AG09319 (cell line): ENCODE measurements around the gene CCL19.
A peak's percentile ranks its signal among the peaks of the same experiment; 100 is the strongest.

Experiments used
- DNase-seq: peaks from one replicate; pipeline ENCODE4 v3.0.0-alpha.2; 2010; ENCODE audit warnings: low read depth; ENCODE audit errors: extremely low read depth
- CTCF ChIP-seq: IDR thresholded peaks from 2 replicates; pipeline ENCODE4 v1.5.1; 2011; ENCODE audit warnings: low read depth, mild to moderate bottlenecking, inconsistent platforms, low read length, moderate library complexity

CCL19 gene

GRCh38 chr9:34669809-34670562 lies 21.1 kb downstream of the CCL19 start:
- no peak for TF ChIP-seq CTCF
- no peak for DNase-seq

GRCh38 chr9:34665381-34666250 lies 25.5 kb downstream of the CCL19 start:
- DNase-seq = peak; percentile 91
- TF ChIP-seq CTCF = no peak

DNA sequence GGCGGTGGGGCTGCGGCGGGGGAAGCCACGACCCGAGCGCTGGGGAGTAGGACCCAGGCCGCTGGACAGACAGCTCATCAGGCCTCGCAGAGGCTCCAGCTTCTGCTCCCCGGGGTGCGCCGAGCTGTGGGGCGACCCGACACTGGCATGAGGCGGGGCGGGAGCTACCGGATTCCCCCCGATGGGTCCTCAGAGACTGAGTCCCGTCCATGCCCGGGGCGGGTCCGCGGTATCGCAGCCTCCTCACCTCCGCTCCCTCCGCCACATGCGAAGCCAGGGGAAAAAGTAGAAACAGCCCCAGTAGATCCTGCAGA lies 26.1 kb downstream of the CCL19 start:
- no peak for DNase-seq
- no peak for TF ChIP-seq CTCF

DNA sequence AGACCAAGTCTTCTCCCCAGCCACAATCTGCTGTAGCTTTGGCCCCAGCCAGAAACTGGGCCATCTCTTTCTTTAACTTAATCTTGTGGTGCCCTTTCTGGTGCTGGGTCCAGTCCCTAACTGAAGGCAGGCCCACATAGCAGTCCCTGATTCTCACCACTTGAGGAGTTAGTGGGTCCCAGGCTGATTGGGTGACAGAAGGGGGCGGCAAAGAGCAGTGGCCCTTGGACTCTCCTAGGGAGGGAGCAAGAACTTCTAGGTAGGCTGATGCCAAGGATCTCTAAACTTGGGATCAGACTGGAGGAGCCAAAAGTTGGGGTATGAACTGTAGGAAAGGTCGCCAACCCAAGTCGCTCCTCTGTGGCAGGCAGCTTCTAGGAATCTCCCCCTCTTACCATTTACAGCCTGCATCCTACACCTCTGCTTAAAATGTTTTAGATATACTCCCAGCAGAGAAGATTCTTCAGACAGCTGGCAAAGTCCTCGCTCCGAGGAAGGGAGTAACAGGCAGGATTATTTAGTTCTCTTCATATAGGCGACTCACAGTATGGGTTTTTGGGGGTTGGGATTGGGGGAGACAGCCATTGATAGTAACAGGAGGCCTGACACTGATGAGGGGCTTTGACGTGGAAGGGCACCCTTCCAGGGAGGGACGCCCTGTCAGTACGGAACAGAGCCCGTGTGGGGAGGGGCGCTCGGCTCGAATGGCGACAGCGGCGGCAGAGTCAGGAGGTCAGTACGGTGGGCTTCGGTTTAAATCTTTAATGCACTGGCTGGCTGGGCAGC lies 26.6 kb downstream of the CCL19 start:
- DNase-seq = peak; percentile 44
- TF ChIP-seq CTCF = peak; percentile 98

DNA sequence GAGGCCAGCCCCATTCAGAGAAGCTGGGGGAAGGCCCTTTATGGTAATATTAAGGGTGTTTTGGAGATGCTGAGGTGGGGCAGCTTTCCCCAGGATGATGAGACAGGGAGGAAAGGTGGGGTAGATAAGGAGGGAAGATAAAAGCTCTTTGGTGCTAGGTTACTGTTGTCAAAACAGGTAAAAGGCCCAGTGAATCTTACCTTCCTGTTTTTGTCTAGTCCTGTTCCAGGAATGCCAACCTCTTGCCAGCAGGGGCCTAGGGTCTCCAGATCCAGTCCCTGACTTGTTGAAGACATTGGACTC lies 27.8 kb downstream of the CCL19 start:
- DNase-seq = no peak
- TF ChIP-seq CTCF = no peak

DNA sequence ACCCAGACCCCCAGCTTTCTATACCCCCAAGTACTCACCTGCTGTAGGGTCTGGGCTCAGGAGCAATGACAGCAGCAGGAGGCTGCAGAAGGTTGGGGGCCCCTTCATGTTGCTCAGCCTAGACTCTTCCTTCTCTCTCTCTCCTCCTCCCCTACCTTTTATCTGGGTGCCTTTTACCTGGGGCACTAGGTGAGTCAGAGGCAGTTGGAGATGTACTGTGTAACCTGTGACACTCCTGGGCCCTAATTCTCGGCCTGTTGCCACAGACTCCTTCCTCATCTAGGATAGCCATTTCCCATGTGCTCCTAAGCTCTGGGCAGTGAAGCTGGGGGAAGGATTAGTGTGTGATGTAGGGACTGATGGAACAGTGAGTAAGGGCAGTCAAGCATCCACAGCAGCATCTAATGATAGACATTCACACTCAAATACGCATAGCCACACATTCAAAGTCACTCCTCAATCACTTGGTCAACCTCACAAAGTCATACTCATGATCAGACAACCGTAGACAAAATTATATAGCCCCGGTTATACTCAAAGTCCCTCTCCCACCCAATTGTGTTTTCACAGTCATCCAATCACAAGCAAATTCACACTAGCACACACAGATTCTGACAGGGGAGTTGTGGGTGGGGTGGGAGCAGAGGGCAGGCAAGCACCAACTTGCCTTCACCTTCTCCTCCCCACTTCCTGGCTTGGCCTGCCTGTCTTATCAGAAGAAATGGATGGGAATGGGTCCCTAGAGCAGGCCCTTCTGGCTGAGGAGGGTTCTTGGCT lies 28.4 kb downstream of the CCL19 start, which contains the start of gene CCL27:
TSS of gene CCL27 (minus strand) at position 132 of the 777 bp plus-strand sequence. CDS start at position 108, 24 bp downstream.
- DNase-seq = no peak
- no peak for TF ChIP-seq CTCF
